Amniotic stem cell (primary cell): Measurements from ENCODE around the gene PARVA.
A peak's percentile ranks its signal among the peaks of the same experiment; 100 is the strongest.

Experiments
- DNase-seq: peaks from one replicate; lab custom pipeline; 2025; lab: John Stamatoyannopoulos, UW

Gene PARVA

DNA sequence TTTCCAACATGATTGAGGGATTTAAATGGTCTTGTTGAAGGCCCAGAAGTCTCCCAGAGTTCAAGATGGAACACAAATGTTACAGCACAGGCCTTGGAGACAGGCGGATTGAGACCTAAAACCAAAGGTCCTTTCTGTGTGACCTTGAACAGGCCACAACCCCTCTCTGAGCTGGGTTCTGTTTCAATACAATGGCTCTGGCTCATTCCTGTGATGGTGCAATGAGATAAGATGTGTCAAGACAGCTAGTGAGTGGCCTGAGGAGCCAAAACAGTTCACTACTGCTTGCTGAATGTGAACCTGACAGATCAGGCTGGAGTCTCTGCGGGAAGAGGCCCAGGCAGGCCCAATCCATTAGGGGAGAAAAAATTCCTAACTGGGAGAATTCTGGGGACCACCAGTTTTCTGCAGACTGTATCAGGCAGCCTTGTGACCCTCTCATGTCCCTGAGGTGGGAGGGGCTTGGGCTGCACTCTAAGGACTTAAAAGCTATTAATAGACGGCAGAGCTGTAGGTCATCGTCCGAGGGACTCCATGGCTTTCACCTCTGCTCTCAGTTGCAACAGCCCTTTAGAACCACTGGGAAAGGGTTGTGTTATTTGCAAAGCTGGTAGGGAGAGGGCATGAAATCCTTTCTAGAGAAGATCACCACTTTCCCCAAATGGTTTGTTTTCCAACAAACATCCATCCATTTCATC lies 170.7 kb downstream of the PARVA start:
- DNase-seq, result no peak

DNA sequence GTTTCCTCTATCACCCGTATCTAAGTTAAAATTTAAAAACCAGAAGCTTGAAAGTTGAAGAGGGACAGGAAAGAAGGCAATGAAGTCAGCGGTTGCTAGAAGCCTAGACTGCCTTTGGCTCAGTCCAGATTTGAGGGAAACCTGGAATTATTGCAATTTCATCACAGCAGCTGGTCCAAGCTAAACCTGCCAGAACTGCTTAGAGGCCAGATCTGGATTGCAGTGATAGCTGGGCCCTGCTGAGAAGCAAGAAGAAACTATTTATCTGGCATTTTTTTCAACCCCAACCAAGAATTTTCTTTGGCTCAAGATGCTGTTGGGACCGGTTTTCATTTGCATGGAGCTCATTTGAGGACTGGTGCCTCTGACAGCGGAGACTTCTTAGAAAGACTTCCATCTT lies 175.3 kb downstream of the PARVA start:
- peak; percentile 25 for DNase-seq

DNA sequence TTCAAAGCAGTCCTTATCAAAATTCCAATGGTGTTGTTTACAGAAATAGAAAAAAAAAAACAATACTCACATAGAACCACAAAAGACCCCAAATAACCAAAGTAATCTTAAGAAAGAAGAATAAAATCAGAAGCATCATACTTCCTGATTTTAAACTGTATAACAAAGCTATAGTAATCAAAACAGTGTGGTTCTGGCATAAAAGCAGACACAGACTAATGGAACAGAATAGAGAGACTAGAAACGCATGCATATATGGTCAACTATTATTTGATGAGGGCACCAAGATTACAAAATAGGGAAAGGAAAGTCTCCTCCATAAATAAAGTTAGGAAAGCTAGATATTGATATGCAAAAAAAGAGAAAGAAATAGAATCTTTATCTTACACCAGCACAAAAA lies 176.8 kb downstream of the PARVA start:
- DNase-seq, result no peak

DNA sequence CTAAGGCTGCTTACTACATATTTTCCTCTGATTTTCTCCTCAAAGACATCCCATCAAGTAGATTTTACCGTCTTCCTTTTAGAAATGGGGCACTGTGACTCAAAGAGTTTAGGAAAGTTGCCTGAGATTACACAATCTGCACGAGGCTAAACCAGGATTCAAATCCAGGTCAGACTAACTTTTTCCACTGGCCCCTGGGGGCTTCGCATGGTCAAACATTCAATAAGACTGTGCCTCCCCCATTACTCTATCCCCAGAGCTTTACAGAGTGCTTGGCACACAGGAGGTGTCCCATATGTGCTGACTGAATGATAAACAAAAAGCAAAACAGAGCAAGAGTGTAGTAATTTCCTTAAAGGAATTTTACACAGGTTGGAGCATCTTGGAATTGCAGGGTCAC lies 178.8 kb downstream of the PARVA start:
- no peak for DNase-seq

DNA sequence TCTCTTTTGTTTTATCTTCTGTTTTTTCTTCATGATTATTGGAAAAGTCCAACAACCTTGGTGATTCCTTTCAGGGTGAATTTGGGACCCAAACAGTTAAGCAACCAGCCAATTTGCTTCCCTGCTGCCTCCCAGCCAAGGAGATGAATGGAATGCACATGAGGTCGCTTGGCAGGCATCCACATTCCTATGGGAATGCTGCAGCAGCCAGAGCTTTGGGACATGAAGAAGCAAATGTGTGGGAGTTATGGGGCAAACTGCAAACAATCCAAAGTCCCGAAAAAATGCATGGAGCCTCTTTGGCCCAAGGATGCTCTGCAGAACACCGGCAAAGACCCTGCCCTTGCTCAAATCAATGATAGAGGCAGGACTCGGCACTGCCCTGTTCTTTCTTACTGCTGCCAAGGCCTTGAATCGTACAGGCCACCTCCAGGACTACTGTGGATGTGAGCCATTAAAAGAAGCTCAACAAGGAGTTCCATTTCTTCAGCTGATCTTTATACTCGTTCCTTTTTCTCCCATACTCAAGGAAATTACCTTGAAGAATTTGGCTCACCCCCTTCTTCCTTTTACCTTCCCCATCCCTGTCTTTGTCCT lies 179.5 kb downstream of the PARVA start:
- peak; percentile 85 for DNase-seq

DNA sequence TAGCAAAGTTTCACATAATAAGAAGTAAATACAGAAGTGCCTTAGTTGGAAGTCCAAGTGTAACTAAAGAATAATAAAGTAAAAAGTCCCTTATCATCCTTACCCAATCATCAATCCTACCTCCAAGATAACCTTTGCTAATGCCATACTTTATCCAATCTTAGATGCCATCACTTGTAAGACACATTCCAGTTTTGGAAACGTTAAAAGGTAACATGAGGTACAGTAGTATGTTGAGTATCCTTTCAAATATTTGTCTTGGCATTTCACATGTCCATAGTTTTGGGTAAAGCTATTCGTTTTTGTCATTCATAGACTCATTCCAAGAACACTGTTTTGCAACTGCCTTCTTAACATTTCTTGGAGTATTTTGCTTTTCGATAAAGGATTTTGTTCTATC lies 181.6 kb downstream of the PARVA start:
- DNase-seq, result no peak

DNA sequence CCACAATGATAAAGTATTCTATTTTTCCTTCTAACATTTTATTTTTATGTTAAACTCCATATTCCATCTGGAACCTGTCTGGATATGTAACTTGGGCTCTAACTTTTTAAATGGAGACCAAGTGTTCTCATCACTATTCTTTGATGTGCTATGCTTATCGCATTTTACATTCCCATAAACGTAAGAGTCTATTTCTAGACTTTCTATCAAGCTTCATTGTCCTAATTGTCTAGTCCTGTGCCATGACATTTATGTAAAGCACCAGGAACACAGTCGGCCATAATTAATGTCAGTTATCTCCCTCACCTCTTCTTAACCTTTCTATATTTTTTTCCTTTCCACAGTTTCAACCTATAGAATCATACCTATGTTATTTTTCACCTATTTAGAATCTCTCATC lies 183.0 kb downstream of the PARVA start:
- no peak for DNase-seq

DNA sequence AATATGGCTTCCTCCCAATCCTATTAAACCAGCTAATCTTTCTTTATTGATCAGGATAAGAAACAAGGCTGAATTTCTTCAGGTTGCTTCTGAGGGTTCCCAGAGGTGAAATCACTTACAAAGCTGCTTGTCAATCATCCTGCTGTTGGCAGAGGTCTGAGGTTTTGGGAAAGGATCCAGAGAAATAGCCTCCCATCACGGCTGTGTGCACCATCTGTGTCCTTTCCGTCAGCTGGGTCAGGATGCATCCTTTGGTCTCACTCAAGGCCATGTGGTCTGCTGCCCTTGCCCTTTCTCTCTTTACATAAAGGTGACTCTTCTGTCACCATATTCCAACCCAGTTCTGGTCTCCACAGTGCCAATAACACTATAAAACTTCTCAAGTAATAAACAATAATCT lies 183.5 kb downstream of the PARVA start:
- DNase-seq, result no peak

DNA sequence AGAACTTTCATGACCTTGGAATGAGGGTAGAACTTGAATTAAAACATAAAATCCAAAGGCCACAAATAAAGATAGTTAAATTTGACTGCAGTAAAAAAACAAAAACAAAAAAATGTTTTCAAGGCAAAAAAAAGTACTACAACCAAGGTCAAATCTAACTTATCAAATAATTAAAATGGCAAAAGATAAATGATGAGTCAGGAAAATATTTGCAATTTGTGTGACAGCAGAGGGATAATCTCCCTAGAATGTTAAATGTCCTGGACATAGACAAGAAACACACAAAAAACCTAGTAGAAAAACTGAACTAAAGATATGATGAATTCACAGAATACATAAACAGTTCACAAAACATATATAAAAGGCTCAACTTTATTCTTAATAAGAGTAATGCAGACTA lies 186.6 kb downstream of the PARVA start:
- no peak for DNase-seq

DNA sequence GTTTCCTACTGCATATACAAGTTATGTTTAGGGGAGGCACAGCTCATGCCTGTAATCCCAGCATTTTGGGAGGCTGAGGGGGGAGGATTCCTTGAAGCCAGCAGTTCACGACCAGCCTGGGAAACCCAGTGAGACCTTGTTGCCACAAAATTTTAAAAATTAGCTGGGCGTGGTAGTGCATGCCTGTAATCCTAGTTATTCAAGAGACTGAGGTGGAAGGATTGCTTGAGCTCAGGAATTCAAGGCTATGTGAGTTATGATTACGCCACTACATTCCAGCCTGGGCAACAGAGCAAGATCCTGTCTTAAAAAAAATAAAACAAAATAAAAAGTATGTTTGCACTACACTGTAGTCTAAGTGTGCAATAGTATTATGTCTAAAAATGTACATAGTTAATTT lies 188.0 kb downstream of the PARVA start:
- DNase-seq, result no peak

DNA sequence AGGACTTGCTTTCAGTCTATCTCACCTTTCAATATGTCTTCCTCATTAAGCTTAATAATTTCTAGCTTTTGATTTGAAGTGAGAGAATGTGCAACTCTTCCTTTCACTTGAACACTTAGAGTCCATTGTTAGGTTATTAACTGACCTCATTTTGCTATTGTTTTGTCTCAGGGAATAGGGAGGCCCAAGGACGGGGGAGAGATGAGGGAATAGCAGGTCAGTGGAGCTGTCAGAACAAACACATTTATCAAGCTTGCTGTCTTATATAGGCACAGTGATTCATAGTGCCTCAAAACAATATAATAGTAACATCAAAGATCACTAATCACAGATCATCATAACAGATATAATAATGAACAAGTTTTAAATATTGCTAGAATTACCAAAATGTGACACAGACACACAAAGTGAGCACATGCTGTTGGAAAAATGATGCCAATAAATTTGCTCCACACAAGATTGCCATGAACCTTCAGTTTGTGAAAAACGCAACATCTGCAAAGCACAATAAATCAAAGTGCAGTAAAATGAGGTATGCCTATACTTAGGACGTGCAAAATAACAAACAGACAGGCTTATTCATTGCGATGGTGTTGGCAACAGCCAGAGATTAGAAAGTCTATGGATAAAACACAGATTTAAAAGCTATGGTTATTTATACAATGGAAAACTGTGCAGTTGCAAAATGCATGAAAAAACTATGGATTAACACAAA lies 190.5 kb downstream of the PARVA start:
- DNase-seq, result no peak

DNA sequence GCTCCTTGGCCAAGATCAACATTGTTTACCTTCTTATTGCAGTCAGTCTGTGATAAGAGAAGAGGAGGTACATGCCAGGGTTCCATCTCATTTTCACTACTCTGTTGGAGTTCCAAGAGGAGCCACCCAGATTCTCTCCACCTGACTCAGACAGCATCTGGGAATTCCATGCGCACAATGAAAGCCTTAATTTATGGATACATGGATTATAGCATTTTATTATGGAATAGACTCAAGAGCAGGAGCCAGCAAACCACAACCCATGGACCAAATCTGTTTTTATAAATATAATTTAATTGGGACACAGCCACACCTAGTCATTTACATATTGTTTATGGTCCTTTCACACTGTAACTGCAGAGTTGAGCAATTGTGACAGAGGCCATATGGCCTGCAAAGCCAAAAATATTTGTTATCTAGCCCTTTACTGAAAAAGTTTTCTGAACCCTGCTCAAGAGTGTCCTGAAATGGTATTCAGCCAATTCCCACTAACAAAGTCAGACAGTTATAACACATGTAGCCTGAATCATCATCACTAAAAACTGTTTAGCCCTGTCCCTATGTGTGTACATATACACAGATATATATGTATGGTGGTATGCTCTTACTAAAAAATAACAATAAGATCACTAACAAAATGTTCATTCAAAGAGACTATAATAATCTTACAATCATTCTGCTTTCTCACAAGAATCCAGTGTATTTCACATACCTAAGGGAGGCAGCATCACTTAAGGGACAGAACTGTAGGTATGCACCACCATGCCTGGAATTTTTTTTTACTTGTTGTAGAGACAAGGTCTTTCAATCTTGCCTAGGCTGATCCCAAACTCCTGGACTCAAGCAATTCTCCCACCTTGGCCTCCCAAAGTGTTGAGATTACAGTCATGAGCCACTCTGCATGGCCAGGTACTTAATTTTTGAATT lies 192.4 kb downstream of the PARVA start:
- no peak for DNase-seq

DNA sequence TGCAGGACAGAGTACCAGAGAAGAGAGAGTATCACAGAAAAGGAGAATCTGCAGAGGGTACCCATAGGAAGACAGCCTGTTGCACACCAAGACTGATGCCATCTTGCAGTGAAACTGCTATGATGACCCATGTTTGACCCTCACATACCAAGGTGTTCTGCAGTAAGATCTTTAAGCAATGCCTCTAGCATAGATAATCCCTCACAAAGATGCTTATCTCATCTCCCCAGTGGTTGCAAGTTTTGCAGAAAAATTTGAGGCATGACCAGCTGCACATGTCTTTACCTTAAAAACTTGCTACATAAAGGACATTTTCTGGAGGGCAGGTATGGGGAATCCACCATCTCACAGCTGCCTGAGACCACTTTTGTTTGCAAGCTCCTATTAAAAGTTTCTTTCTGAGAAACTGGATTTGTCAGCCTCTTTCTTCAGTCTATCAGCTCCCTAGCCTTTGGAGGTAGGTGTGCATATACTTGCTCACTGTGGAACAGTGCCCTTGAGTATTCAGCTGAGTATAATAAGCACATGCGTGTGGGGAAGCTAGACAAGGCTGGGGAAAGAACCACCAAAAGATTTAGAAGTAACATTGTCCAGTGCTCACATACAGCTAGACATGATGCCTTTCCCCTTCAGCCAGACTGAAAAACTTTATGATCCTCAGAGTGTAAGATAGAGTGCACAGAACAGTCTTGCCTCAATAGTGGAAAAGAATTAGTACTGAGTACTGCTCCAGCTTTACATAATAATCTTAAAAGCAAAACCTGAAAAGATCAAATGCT lies 196.5 kb downstream of the PARVA start:
- no peak for DNase-seq

DNA sequence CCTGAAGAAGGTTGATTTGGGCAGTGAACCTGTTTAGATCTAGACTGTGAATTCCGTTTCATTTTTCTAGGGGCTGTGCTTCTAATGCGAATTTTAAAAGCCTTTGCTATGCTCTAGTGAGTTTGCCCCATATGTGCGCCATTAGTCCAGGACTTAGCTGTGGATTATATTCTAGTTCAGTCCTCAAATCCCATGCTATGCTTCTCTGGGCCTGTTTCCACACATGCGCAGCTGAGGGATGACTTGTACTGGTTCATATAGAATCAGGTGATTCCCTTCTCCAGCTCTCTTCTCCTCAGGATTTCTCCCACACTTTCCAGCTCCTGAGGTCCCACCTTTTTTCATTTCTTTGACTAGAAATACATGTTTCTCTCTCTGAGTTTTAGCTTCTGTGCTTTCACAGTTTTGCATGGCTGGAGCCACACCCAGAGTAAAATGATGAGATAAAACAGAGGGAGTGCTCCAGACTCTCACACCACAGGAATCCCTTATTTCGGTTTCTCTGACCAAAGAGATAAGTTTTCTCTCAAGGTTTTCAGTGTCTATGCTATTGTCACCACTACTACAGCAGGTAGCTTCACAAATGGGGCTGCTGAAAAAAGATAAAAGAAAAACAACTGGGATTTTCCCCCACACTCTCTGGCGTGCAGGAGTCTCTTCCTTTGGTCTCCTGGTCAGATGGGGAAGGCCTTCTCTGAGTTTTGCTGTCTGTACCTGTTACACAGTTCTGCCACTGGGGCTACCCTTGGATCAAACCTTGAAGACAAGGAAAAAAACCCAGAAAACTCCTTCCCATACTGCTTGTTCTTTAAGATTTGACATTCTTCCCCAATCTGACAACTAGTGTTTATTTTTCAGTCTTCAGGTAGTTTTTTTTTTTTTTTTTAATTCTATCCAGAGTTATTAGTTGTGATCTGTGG lies 200.6 kb downstream of the PARVA start:
- no peak for DNase-seq

DNA sequence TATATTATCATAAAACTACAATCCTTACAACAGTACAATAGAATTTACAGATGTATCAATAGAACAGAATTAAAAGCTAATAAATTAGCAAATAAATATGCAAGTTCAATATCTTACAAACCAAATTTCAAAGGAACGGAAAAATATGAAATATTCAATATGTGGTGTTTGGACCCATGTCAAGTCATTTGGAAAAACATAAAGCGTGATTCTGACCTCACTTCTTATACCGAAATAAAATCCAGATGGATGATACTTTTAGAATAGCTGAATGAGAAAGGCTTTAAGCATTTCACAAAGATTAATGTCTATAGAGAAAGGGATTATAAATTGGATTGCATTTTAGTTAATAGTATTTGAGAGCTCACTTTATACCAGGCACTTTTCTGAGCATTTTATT lies 204.0 kb downstream of the PARVA start:
- DNase-seq, result no peak

DNA sequence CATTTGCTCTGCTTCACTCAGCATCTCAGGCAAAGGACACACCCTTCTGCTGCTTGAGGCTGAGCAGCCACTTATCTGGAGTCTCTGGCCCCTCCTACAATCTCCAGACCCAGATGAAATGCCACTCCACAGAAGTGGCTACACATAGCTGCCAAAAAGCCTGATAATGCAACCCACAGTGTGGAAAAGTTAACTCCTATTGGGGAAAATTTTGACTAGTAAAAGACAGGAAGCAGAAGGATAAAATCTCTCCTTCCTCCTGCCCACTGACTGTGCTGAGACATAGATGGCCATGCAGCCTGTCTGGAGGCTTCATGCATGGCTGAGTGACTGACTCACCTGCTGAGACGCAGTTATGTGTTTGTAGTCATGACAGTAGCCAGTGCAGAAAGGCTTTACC lies 204.6 kb downstream of the PARVA start:
- DNase-seq, result peak; percentile 59
